NCI-H1694 treated with DMSO at 0.1 percent for 48 hours (cell line): ENCODE results near the gene RHBDF2.
"Not testable (repeated sequence)": the region's sequence is repeated elsewhere in the genome, so short reads cannot be mapped to it uniquely, and the experiment has no call there.

ENCODE experiments used
- DNase-seq: peaks from one replicate; lab custom pipeline; 2025; lab: John Stamatoyannopoulos, UW

The RHBDF2 gene

DNA sequence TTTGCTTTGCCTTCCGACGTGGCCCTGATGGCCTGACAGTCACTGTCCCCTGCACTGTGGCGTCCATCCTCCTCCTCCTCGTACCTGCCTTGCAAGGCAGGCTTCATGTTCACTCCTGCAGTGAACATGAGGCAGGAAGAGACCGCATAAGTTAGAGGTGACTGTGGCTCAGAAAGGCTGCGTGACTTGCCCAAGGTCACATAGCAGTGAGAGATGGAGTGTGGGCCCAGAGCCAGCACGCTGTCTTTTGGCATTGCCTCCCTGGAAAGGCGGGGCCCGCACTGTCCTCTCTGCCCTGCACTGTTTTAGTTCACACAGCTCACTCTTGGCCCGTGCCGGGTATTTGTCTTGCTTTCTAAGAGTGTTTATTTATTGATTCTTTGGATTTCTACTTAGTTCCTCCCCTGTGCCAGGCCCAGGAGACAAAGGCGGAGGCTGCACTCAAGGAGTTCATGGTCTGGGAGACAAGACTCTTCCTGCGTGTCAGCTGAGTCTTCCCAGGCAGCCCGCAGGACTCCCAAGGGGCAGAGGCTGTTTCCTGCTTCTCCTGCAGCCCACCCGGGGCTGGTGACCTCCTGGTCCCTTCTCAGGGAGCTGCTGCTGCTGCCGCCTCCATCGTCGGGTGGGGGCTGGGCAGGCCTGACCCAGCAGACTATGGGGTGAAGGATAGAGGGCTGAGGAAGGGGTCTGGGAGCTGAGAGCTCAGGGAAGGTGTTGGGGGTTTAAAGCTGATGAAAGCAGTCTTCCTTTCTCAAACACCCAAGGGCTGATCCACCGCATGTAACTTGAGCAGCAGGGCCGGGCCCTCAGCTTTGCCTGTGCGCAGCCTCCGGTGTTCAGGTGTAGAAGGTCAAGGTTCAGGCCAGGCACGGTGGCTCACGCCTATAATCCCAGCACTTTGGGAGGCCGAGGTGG lies 23.6 kb upstream of the RHBDF2 start:
- no peak for DNase-seq

DNA sequence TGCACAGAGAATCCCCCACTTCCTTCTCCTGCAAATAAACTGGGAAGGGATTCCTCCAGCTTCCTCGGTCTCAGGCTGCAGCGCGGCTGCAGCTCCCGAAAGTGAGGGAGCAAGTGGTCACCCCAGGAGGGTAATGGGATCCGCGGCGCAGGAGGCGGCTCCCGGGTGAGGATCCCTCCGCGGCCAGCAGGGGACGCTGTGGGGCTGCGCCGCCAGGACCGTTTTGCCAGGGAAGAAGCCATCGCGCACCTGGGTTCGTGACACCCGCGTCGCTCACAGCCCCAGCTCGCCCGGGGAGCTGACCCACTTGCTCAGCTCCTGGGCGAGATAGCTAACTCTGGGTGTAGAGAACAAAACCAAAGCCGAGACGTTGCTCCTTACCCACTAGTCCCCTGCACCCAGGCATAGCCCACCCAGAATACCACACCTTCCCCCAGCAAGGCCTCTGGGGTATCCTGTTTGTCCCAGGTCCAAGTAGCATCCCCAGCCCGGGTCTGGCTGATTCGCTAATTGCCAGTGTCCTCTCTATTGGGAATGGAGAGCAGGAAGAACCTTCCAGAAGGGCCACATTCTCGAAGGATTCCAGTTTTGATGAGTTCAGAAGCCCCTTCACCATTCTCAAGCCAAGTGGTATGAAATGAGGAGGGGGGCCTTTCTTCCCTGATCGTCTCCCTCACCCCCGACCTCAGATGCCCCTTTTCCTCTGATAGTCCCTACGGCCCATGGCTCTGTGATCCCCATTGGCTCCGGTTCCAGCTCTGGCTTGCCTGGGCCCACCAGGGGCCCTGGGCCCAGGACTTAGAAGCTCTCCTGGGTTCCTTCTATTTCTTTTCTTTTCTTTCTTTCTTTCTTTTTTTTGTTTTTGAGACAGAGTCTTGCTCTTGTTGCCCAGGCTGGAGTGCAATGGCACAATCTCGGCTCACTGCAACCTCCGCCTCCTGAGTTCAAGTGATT lies 22.1 kb upstream of the RHBDF2 start:
- DNase-seq: peak; percentile 67

DNA sequence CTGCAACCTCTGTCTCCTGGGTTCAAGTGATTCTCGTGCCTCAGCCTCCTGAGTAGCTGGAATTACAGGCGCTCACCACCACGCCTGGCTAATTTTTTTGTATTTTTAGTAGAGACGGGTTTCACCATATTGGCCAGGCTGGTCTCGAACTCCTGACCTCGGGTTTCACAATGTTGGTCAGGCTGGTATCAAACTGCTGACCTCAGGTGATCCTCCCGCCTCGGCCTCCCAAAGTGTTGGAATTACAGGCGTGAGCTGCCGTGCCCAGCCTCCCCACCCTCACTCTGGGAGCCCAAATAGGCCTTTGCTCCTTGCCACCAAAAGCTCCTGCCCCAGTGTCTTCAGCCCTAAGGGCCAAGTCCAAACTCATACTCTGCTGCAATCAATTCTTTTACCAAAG lies 20.5 kb upstream of the RHBDF2 start:
- DNase-seq: not testable (repeated sequence)

DNA sequence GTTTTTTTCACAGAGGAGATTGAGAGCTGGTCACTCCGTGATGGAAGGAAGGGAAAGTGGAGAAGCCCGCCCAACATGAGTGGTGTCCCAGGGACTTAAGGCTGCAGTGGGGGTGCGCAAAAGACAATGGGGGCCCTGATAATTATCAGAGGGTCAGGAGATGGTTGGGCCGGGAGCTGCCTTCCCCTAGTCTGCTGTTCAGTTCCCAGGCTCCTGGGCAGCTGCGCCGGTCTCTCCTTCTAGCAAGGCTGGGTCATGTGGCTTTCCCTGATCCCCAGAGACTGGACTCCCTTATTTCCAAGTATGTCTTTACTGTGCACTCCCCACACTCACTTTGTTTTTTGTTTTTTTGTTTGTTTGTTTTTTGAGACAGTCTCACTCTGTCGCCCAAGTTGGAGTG lies 20.0 kb upstream of the RHBDF2 start:
- no peak for DNase-seq

DNA sequence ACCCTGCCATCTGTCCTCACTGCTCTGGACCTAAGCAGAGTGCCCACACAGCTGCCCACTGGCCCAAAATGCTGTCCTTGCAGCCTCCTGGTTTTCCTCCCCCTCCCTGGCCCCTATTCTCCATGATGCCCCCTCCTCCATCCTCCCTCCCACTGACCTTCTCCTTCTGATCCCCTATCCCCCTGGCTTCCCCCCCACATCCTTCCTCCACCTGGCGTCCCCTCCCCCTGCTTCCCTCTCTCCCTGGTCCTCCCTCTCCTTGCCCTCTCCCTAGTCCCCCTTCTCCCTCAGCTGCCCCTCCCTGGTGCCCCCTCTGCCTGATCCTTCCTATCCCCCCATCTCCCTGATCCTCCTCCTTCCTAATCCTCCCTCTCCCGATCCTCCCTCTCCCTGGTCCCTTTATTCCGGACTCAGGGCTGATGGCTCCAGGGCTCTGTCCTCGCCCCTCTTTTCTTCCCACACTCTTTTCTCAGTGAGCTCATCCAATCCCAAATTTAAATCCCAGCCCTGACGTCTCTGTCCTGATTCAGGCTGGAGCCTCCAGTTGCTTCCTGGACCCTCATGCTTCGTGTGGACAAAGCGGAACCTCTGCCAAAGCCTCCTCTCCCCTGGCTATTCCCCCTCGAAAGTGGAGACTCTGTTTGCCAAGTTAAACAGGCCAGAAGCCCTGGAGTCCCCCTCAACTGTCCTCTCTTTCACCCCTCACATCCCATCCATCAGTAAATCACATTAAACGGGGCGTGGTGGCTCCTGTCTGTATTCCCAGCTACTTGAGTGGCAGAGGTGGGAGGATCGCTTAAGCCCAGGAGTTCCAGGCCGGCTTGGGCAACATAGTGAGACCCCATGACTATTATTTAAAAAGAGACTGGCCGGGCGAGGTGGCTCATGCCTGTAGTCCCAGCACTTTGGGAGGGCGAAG lies 18.1 kb upstream of the RHBDF2 start:
- no peak for DNase-seq

DNA sequence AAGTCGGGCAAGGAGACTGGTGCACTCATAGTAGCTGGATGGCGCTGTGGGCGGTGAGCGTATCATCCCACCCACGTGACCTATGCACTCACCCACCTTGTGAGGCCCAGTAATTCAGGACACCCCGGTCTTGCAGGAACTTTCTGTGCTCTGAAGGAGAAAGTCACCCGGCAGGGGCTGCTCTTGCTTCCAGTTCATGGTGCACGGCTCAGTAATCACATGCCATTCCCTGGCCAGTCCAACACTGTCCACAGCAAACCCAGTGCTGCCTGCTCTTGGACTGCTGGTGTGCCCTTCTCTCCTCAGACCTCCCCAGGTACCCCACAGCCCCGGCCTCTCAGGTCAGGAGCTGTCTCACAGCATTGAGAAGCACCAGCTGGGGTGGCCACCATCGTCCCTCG lies 16.4 kb upstream of the RHBDF2 start:
- no peak for DNase-seq

DNA sequence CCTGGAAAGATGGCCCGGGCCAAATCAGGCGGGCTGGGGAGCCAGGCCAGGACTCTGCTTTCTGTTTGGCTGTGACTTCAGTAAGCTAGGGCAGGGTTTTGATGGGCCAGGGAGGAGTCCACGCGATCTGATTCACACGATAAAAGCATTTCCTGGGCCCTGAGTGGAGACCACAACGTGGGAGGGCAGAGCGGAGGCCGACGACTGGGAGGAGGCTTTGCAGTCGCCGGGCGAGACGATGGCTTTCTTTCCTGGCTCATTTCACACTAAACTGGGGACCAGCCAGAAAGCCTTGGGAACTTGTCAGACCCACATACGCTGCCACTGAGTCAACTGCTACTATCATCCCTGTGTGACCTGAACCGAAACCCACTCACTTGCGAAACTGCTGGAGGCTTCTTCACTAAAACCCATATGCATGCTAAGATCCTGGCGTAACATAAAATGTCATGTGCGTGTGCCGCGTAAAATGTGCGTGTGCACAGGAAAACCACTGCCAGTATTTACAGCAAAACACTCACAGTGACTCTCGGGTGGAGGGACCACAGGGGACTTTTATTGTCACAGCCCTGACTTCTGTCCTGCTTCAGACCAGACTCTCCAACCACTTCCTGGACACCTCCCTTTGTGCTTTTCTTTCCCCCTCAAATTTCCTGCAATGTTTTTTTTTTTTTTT lies 14.2 kb upstream of the RHBDF2 start:
- DNase-seq: no peak

DNA sequence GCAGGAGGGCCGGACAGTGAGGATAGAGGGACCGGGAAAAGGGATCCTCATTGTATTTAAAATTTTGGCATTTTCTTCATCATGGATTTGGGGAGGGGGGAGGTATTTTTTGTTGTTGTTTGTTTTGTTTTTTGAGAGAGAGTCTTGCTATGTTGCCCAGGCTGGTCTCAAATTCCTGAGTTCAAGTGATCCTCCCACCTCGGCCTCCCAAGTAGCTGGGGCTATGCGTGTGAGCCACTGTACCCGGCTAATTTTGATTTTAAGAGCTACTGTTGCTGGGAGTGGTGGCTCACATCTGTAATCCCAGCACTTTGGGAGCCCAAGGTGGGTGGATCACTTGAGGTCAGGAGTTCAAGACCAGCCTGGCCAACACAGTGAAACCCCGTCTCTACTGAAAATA lies 13.1 kb upstream of the RHBDF2 start:
- DNase-seq: not testable (repeated sequence)

DNA sequence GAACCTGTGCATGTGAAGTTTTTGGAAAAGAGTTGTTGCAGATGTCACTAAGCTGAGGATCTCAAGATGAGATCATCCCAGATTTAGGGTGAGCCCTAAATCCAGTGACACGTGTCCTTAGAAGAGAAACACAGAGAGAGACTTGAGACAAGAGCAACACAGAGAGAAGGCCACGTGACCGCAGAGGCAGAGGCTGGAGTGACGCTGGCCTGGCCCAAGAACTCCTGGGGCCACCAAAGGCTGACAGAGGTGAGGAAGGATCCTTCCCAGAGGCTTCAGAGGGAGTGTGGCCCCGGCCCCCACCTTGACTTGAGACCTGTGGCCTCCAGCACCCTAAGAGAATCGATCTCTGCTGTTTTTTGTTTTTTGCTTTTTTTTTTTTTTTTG lies 12.1 kb upstream of the RHBDF2 start:
- no peak for DNase-seq

DNA sequence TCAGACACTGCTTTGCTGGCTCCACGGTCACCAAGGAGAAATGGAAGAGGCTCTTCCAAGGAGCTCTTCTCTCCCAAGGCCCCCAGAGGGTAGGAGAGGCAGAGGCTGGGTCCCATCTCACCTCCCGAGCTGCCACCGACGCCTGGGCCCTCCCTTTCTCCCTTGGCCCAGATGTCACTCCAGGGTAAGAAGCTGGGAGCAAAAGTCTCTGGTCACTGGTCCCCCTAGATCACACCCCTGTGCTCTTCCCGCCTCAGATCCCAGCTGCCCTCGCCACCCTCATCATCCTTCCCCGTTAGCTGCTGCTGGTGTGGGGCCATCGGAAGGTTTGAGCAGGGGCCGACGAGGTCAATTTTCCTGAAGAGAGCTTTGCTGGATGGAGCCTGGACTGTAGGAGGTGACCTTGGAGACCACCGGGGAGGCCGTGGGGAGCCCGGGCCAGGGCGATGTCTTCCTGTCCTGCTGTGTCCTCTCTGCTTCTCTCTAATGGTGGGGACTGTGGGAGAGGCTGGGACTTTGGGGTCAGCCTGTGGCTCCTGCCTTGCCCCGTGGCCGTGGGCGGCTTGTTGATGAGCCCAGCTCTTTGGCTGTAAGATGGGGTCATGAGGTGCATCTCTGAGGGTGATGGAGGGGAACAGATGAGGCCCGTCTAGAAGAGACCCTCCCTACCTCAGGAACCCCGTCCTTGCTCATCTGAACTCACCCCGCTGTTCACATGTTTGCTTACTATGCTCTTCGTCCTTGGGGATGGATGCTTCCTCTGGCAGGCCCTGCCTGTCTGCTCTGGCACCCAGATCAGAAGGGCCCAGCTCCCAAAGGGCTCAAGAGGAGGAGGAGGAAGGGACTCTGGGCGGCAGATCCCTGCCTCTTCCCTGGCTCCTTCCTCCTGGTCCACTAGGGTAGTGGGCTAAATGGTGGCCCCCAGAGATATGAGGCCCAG lies 11.4 kb upstream of the RHBDF2 start:
- no peak for DNase-seq

DNA sequence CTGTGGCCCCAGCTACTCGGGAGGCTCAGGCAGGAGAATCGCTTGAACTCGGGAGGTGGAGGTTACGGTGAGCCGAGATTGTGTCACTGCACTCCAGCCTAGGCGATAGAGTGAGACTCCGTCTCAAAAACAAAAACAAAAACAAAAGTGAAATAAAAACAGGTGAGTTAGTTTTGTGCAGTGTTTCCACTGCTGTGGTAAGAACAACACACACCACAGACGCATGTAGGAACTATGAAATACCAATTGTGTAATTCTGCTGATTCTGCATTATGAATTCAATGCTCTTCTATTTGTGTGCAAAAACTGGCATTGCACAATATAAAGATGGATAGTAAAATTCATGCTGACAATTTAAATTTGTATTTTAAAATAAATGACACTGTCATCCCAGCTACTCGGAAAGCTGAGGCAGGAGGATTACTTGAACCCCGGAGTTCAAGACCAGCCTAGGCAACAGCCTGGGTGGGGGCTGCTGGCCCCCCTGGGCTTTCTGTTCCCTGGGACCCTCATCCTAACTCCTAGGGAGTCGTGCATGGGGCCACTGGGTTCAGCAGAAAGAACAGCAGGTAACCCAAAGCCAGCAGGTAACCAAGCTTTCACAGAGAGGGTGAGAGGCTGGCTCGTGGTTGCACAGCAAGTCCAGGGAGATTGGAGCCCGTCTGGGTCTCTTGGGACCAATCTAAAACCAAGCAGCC lies 10.6 kb upstream of the RHBDF2 start:
- DNase-seq: no peak

DNA sequence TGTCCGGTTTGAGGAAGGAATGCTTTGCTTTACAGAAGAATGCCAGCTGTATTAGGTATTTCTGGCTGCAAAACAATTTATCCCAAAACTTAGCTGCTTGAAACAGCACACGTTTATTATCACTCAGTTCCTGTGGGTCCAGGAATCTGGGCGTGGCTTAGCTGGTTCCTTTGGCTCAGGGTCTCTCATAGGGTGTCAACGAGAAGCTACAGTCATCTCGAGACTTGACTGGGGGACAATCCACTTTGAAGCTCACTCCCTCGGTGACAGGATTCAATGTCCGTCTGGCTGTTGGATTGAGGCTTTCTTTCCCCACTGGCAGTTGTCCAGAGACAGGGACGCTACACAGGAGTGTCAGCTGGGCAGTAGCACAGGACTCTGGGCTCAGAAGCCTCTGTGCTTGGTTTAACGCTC lies 9.6 kb upstream of the RHBDF2 start:
- no peak for DNase-seq

DNA sequence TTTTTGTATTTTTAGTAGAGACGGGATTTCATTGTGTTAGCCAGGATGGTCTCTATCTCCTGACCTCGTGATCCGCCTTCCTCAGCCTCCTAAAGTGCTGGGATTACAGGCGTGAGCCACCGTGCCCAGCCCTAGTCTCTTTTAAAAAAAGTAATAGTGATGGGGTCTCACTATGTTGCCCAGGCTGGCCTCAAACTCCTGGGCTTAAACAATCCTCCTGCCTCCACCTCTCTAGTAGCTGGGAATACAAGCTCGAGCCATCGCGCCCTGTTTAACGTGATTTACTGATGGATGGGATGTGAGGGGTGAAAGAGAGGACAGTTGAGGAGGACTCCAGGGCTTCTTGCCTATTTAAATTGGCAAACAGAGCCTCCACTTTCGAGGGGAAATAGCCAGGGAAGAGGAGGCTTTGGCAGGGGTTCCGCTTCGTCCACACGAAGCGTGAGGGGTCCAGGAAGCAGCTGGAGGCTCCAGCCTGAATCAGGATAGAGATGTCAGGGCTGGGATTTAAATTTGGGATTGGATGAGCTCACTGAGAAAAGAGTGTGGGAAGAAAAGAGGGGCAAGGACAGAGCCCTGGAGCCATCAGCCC lies 7.3 kb upstream of the RHBDF2 start:
- DNase-seq: not testable (repeated sequence)

DNA sequence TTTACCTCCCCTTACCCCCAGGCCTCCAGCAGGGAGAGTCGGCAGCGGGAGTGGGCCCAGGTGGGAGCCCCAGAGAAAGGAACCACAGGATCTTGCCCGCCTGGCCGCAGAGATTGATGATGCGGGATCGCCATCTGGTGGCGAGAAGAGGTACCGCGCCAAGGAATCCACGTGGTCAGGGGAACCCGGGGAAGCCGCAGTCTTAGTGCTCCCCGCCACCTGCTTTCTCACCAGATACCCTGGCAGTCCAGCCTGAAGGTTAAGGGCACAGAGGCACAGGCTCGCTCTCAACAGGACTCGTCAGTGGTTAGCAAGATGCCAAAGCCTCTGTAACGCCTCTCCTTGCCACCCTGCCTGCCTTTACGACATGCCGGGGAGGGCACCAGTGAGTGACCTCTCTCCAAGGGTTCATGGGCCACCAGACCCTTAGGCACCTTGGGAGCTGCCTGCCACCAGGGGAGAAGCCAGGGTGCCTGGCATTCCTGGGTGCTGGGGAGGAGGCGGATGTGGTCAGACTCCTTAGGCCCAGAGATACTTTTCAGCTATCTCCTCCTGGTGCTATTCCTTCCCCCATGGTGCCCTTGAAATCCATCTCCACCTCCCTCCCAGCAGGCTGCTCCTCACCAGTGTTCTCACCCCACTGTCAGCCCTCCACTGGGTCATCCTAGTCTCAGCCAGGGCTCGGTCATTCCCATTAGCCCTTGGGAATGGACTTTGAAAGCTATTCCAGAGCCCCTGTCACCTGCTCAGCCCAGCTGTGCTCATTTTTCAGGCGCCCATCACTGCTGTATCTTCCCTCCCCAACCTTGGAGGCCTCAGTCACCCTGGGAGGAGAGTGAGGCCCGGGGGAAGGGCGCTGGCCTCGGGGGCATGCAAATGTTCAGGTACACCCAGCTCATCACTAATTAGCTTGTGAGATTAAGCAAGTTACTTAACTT lies 5.5 kb upstream of the RHBDF2 start:
- peak; percentile 49 for DNase-seq

DNA sequence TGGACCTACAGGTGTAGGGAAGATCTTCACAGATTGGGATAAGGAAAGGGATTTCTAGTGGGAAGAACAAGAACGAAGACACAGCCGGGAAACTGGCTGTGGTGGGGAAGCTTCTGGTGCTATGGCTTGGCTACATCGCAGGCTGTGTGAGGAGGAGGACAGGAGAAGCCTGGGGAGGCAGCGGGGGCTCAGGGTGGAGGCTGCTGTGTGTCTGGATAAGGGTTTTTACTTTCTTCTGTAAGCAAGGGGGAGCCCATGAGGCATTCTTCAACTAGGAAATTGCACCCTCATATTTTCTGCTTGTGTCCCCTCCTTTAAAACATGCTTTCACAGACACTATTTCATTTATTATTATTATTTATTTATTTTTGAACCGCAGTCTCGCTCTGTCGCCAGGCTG lies 2.9 kb upstream of the RHBDF2 start:
- no peak for DNase-seq

DNA sequence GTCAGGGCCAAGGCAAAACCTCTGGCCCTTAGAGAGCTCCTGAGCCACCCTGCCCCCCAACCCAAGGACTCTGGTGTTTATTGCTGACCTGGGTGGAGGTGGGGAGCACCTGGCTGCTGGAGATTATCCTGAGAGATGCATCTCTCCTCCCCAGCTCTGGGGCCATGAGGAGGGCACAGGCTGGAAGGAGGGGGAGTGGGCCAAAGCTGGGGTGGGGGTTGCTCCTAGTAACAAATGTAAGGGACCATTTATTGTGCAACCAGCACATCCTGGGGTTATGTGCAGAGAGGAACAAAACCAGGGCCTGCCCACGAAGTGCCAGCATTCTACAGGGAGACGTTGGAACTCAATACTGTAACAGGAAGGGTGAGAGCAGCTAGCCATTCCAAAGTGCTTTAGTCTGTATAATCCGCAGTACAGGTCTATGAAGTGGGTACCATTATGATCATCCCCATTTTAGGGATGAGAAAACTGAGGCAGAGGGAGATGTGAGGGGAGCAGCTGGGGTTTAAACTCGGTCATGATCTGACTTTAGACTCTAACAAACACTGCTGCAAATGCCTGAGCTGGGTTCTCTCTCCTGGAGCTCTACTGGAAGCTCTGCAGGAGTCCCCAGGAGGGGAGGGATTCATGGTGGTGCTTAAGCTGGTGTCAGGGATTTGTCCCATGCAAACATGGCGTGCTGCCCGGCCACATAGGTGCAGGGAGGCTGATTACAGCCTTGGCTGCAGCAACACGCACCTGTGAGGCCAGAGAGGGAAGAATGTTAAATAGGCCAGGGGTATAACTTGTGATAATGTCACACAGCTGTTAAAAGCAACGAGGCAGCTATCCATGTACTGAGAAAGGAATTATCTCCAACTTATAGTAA lies 1.4 kb upstream of the RHBDF2 start:
- no peak for DNase-seq

DNA sequence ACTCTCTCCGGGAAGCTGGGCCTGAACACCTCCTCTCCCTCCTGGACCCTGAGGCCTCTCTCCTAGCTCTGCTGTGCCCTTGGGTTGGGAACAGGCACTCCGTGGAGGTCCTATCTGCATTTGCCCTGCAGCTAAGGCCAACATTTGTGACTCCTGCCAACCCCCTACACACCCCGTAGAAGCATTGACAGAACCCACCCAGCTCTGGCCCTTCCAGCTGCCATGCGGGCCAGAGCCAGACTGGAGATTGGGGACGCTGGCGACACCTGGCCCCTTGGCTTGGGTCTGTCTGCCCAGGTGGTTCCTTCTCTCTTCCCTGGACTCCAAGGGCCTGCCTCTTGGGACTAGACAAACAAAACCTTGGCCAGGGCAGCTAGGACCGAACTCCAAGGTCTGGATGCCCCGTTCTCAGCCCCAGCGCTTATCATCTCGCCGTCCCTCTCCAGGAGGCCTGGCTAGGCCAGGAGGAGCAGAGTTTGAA lies 644 bp upstream of the RHBDF2 start:
- no peak for DNase-seq
